Central memory CD8-positive, alpha-beta T cell (primary cell): Measurements from ENCODE around the gene HAUS8.

Experiments
- ATAC-seq: fragments of 150-1000 bp; cut with Tn5 transposase; replicated peaks from 2 replicates; pipeline ENCODE4 v1.10.0; 2022; ENCODE audit warnings: mild to moderate bottlenecking, moderate FRiP score, moderate number of reproducible peaks; ENCODE audit not compliant: poor library complexity, severe bottlenecking; ENCODE audit errors: extremely low read depth
- DNase-seq, 2 donors: peaks; one replicate each; pipeline ENCODE4 v3.0.0; 2021; ENCODE audit warnings: low spot score in 2 of 2
- H3K27ac Mint-ChIP-seq: one replicate; pipeline ENCODE4 v1.8.0; 2022; ENCODE audit warnings: low read depth, mild to moderate bottlenecking, moderate library complexity, mixed read lengths
- H3K27me3 Mint-ChIP-seq: one replicate; pipeline ENCODE4 v1.8.0; 2022; ENCODE audit warnings: mixed read lengths
- H3K36me3 Mint-ChIP-seq: one replicate; pipeline ENCODE4 v1.8.0; 2022; ENCODE audit warnings: mild to moderate bottlenecking, moderate library complexity, mixed read lengths; ENCODE audit not compliant: insufficient read depth
- H3K4me1 Mint-ChIP-seq: one replicate; pipeline ENCODE4 v1.8.0; 2022; ENCODE audit warnings: mixed read lengths
- H3K4me3 Mint-ChIP-seq: one replicate; pipeline ENCODE4 v1.8.0; 2022; ENCODE audit warnings: mild to moderate bottlenecking, moderate library complexity, mixed read lengths
- H3K9me3 Mint-ChIP-seq: one replicate; pipeline ENCODE4 v1.8.0; 2022; ENCODE audit warnings: mixed read lengths

Gene HAUS8

DNA sequence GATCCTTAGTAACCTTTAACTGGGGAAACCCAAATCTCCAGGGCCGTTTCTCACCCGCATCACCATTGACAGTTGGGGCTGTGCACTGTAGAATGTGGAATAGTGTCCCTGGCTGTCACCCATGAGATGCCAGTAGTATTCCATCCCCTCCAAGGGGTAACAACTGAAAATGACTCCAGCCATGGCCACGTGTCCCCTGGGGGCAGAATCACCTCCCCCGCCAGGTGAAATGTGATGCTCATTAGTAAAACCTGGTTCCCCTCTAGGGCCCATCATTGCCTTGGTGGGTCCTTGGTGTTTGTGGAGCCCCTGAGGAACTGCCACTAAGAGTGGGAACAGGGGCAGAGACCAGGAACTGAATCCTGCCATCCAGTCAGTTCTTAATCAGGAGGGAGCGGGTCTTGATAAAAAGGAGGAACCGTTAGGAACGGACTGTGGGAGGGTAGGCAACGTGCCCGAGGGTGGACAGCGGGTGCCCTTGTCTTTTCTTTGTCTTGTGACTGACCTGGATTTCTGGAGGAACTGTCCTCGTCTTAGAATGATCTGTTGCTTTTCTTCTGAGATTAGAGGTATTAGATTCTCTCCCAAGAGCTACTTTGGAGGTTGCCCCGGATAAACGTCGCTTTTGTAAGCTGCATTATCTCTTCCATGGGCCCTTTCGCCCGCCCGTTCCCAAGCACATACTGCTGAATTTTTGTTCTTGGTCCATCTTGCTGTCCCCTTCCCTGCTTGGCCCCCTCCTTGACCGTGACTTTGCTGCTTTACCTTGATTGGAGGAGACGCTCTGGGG is 3.9 kb upstream of the HAUS8 start:
- H3K9me3 Mint-ChIP-seq = no peaks in the 10 kb centered on the region
- ATAC-seq = no peak
- H3K4me3 Mint-ChIP-seq = peak overlapping the region; percentile 80
- H3K36me3 Mint-ChIP-seq = peaks cover 16% of the 10 kb centered on the region
- DNase-seq = no peak
- peak overlapping the region; percentile 69 for H3K27ac Mint-ChIP-seq
- H3K4me1 Mint-ChIP-seq = peaks cover 70% of the 10 kb centered on the region
- no peaks in the 10 kb centered on the region for H3K27me3 Mint-ChIP-seq

GRCh38 chr19:17078036-17078919 is 3.0 kb upstream of the HAUS8 start:
- Mint-ChIP-seq H3K27me3 (no peaks in the 10 kb centered on the region), H3K4me3 (peak overlapping the region; percentile 94), H3K4me1 (peaks cover 78% of the 10 kb centered on the region), H3K9me3 (no peaks in the 10 kb centered on the region), H3K36me3 (peaks cover 19% of the 10 kb centered on the region), H3K27ac (peak overlapping the region; percentile 43)
- DNase-seq (no peak), ATAC-seq (no peak)

DNA sequence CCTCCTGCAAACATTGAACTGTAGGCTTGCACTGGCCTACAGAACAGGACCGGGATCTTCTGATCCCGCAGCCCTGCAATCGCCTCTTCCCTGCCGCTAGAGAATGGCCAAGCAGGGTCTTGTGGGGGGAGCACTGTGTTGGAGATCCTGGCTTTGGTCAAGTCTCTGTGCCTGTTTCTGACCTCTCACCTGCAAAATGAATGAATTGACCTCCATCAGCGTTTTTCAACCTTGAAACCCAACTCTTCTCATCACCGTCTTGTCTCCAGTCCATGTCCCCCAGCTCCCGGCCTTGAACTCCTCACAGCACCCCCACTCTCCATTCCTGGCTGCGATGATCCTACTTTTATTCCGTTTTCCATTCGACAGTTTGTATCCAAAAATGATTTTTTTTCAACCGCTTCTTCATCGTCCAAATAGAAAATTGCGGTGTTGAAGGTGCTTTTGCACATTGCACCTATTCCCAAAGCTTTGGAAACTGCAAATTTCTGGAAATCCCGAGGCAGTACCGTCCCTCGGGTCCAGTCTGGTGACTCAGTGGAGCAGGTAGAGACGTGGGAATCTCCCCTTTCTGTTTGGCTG is 2.3 kb upstream of the HAUS8 start:
- DNase-seq (no peak), ATAC-seq (no peak)
- Mint-ChIP-seq H3K27ac (peak overlapping the region; percentile 43), H3K36me3 (peaks cover 19% of the 10 kb centered on the region), H3K4me1 (peaks cover 78% of the 10 kb centered on the region), H3K4me3 (peak overlapping the region; percentile 94), H3K27me3 (no peaks in the 10 kb centered on the region), H3K9me3 (no peaks in the 10 kb centered on the region)

GRCh38 chr19:17076543-17076991 is 1.3 kb upstream of the HAUS8 start:
- Mint-ChIP-seq H3K9me3 (no peaks in the 10 kb centered on the region), H3K4me1 (peaks cover 68% of the 10 kb centered on the region), H3K4me3 (peak overlapping the region; percentile 94), H3K27me3 (no peaks in the 10 kb centered on the region), H3K36me3 (peaks cover 19% of the 10 kb centered on the region), H3K27ac (peak overlapping the region; percentile 85)
- DNase-seq (no peak), ATAC-seq (no peak)

DNA sequence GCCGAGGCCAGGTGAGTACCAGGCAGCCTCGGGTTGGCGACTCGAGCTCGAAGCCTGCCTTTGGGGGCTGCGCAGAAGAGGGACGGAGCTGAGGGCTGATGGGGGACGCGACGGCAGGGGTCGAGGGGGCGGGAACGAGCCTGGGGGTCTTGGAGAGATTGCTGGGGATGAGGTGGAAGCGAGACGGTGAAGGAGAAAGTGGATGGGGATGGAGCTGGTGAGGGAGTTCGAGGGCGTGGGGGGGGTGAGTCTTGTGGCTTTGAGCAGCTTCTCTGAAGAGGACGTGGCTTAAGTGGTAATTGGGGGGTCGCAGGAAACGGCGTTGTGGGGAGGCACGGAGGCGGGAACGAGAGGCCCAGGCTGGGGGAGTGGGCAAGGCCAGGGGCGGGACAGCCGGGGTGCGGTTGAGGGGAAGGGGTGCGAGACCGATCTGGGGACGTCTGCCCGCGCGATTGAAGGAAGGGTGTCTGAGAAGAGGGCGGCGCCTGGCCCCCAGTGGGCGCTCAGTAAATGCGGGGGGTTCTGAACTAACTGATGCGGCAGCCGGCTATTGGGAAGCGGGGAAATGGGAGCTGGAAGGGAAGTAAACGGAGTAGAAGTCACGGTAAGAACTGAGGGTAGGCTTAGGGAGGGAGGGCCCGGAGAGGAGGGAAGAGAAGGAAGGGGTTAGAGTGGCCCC is 751 bp upstream of the HAUS8 start:
- Mint-ChIP-seq H3K4me3 (peak overlapping the region; percentile 94), H3K9me3 (no peaks in the 10 kb centered on the region), H3K27me3 (no peaks in the 10 kb centered on the region), H3K27ac (peak overlapping the region; percentile 85), H3K4me1 (peaks cover 63% of the 10 kb centered on the region), H3K36me3 (peaks cover 20% of the 10 kb centered on the region)
- peak; percentile 42 to 59 for DNase-seq
- peak; percentile 21 for ATAC-seq

GRCh38 chr19:17074634-17075034 is 618 bp downstream of the HAUS8 start:
- Mint-ChIP-seq H3K27ac (peak overlapping the region; percentile 85), H3K36me3 (peaks cover 20% of the 10 kb centered on the region), H3K27me3 (no peaks in the 10 kb centered on the region), H3K4me1 (peaks cover 61% of the 10 kb centered on the region), H3K4me3 (peak overlapping the region; percentile 94), H3K9me3 (no peaks in the 10 kb centered on the region)
- DNase-seq (no peak), ATAC-seq (no peak)

DNA sequence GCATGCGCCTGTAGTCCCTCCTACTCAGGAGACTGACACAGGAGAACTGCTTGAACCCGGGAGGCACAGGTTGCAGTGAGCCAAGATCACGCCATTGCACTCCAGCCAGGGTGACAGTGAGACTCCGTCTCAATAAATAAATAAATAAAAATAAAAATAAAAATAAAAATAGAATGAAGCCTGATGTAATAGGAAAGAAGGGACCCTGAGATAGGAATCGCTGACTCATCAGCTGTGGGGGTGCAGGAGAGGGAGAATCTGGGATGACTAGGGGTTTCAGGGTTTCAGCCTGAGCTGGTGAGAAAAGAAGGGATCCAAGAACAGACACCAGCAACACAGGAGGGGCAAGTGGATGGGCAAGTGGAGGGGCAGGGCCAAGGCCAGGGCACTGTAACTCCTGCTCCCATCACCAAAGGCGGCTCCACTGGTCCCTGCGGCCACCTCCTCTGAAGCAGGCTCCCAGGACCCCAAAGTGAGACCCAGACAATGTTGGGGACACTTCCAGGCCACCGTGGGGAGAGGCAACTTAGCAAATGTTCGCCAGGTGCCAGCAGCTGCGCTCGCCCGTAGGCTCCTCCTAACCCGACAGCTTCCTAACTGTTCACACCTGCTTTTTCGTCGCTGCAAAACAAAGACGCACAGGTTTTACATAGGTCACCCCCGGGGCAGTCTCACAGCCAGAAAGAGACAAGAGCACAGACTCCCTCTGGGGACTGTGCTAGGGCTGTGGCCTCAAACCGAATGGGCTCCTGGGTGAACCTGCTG is 1.2 kb downstream of the HAUS8 start:
- Mint-ChIP-seq H3K36me3 (peaks cover 20% of the 10 kb centered on the region), H3K27me3 (no peaks in the 10 kb centered on the region), H3K4me3 (peak overlapping the region; percentile 94), H3K27ac (peak overlapping the region; percentile 85), H3K4me1 (peaks cover 55% of the 10 kb centered on the region), H3K9me3 (no peaks in the 10 kb centered on the region)
- peak in 1 of 2 donors; percentile 33 for DNase-seq
- ATAC-seq = no peak

GRCh38 chr19:17070912-17071311 is 4.3 kb downstream of the HAUS8 start:
- no peaks in the 10 kb centered on the region for H3K9me3 Mint-ChIP-seq
- peaks cover 44% of the 10 kb centered on the region for H3K4me1 Mint-ChIP-seq
- H3K27ac Mint-ChIP-seq = no peak overlapping the region
- no peaks in the 10 kb centered on the region for H3K27me3 Mint-ChIP-seq
- H3K4me3 Mint-ChIP-seq = no peak overlapping the region
- ATAC-seq (no peak), DNase-seq (no peak)
- H3K36me3 Mint-ChIP-seq = peaks cover 18% of the 10 kb centered on the region

DNA sequence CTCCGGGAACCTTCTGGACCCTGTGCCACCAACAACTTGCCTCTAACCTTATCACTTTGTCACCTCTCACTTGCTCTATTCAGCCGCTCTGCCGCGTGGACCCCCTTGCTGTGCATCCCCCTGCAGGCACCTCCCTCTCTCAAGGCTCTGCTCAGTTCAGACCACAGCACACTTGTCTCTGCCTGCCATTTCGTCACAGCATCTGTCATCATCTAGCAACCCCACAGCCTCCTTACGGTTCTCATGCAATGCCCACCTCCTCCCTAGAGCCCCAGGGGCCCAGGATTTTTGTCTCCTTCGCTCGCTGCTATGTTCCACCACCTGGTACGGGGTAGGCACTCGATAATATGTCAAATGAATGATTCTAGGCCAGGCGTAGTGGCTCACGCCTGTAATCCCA is 4.8 kb downstream of the HAUS8 start:
- ATAC-seq (no peak), DNase-seq (no peak)
- Mint-ChIP-seq H3K27me3 (no peaks in the 10 kb centered on the region), H3K4me3 (no peak overlapping the region), H3K36me3 (peaks cover 17% of the 10 kb centered on the region), H3K9me3 (no peaks in the 10 kb centered on the region), H3K4me1 (peaks cover 44% of the 10 kb centered on the region), H3K27ac (no peak overlapping the region)

DNA sequence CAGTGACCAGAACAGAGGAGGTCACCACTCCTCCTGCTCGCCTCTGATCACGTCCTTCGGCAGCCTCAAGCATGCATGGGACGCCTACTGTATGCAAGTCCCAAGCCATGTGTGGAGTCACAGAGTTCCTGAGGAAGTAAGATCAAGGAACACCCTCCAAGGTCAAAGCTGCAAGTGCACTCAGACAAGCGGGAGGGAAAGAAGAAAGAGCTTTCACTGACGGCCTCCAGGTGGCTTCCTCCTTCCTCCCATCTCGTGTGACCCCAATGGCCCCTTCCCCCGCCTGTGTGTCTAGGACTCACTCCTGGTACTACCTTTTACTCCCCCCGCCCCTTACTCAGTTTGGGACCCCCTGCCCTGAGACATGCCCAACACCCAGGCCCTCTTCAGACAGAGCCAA is 6.1 kb downstream of the HAUS8 start:
- H3K4me3 Mint-ChIP-seq = no peak overlapping the region

DNA sequence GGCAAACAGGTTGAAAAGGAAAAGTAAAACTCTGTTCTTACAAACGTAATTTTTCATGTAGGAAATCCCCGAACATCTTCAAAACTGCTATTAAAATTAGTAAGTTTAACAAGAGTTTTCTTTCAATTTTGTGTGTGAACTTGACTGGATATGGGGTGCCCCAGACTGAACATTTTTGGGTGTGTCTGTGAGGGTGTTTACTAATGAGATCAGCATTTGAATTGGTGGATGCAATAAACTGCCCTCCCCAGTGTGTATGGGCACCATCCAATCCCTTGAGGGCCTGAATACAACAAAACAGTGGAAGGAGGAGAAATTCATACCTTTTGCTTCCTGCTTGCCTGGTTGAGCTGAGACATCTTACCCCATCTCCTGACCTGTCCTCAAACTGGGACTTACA is 11.8 kb downstream of the HAUS8 start:
- H3K4me3 Mint-ChIP-seq = no peak overlapping the region
- no peak overlapping the region for H3K27ac Mint-ChIP-seq
- peaks cover 23% of the 10 kb centered on the region for H3K36me3 Mint-ChIP-seq
- no peaks in the 10 kb centered on the region for H3K9me3 Mint-ChIP-seq
- no peak for ATAC-seq
- DNase-seq = no peak
- peaks cover 40% of the 10 kb centered on the region for H3K4me1 Mint-ChIP-seq
- no peaks in the 10 kb centered on the region for H3K27me3 Mint-ChIP-seq

More for the DNA sequence above, 6.1 kb downstream of the HAUS8 start:
- peaks cover 48% of the 10 kb centered on the region for H3K4me1 Mint-ChIP-seq
- H3K27ac Mint-ChIP-seq = no peak overlapping the region
- H3K27me3 Mint-ChIP-seq = no peaks in the 10 kb centered on the region
- H3K9me3 Mint-ChIP-seq = no peaks in the 10 kb centered on the region
- H3K36me3 Mint-ChIP-seq = peaks cover 17% of the 10 kb centered on the region
- ATAC-seq (no peak), DNase-seq (no peak)
